IMR-90 (cell line): ENCODE measurements around the gene MYADM.

ENCODE experiments used
- BHLHE40 ChIP-seq: fragments of 150-350 bp; IDR thresholded peaks from 2 replicates; pipeline ENCODE4 v1.6.1; 2016; ENCODE audit warnings: mild to moderate bottlenecking, low read depth, low read length
- CEBPB ChIP-seq: IDR thresholded peaks from 2 replicates; pipeline ENCODE4 v1.6.1; 2012; ENCODE audit warnings: low read depth, low read length, improper control_type of control experiment
- FOS ChIP-seq: fragments of 150-350 bp; IDR thresholded peaks from 2 replicates; pipeline ENCODE4 v1.6.1; 2016; ENCODE audit warnings: low read depth, low read length
- MAZ ChIP-seq: IDR thresholded peaks from 2 replicates; pipeline ENCODE4 v1.6.1; 2012; ENCODE audit warnings: low read depth, mild to moderate bottlenecking, low read length, improper control_type of control experiment, moderate library complexity, borderline replicate concordance
- NFE2L2 ChIP-seq: fragments of 150-350 bp; IDR thresholded peaks from 2 replicates; pipeline ENCODE4 v1.6.1; 2016; ENCODE audit warnings: low read depth, mild to moderate bottlenecking, low read length
- POLR2A ChIP-seq: IDR thresholded peaks from 2 replicates; pipeline ENCODE4 v1.6.1; 2012; ENCODE audit warnings: mild to moderate bottlenecking, low read depth, low read length
- RFX5 ChIP-seq: IDR thresholded peaks from 2 replicates; pipeline ENCODE4 v1.8.0; 2012; ENCODE audit warnings: low read depth, mild to moderate bottlenecking, low read length, moderate library complexity
- SMC3 ChIP-seq: fragments of 150-350 bp; IDR thresholded peaks from 2 replicates; pipeline ENCODE4 v1.6.1; 2016; ENCODE audit warnings: low read depth, mild to moderate bottlenecking, antibody characterized with exemption, low read length, moderate library complexity
- TF ChIP-seq, protein P1 (sequence below): fragments of 150-350 bp; IDR thresholded peaks from 2 replicates; pipeline ENCODE4 v1.6.1; 2016; ENCODE audit warnings: low read depth, mild to moderate bottlenecking, low read length, moderate library complexity, borderline replicate concordance
- TF ChIP-seq, protein P2 (sequence below): conservative IDR thresholded peaks from 2 replicates; pipeline ENCODE4 v1.5.1; 2012; ENCODE audit warnings: mild to moderate bottlenecking, low read depth, low read length, improper control_type of control experiment
- TF ChIP-seq, protein P3 (sequence below): fragments of 150-350 bp; IDR thresholded peaks from 2 replicates; pipeline ENCODE4 v1.6.1; 2017; ENCODE audit warnings: mild to moderate bottlenecking, antibody characterized with exemption, low read length, low read depth

DNA sequence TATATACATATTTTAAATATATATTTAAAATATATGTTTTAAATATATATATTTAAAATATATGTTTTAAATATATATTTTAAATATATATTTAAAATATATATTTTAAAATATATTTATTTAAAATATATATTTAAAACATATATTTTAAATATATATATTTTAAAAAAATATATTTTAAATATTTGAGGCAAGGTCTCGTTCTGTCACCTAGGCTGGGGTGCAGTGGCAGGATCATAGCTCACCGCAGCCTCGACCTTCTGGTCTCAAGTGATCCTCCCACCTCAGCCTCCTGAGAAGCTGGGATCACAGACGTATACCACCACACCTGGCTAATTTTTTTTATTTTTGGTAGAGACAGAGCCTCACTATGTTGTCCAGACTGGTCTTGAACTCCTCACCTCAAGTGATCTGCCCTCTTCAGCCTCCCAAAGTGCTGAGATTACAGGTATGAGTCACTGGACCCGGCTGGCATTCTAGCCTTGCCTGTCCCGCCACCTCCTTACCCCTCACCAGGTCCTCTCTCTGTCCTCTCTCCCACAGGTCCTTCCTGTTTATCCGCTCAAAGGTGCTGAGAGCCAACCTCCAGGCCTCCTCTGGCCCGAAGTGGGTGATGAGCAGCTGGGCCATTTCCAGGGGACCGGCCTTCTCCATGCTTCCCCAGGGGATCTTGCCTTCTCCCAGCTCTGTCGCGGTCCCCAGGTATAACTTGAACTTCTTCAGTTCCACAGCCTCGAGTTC lies 44.1 kb upstream of the MYADM start:
- TF ChIP-seq, protein P1, sequence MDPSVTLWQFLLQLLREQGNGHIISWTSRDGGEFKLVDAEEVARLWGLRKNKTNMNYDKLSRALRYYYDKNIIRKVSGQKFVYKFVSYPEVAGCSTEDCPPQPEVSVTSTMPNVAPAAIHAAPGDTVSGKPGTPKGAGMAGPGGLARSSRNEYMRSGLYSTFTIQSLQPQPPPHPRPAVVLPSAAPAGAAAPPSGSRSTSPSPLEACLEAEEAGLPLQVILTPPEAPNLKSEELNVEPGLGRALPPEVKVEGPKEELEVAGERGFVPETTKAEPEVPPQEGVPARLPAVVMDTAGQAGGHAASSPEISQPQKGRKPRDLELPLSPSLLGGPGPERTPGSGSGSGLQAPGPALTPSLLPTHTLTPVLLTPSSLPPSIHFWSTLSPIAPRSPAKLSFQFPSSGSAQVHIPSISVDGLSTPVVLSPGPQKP: no peak
- TF ChIP-seq, protein P2, sequence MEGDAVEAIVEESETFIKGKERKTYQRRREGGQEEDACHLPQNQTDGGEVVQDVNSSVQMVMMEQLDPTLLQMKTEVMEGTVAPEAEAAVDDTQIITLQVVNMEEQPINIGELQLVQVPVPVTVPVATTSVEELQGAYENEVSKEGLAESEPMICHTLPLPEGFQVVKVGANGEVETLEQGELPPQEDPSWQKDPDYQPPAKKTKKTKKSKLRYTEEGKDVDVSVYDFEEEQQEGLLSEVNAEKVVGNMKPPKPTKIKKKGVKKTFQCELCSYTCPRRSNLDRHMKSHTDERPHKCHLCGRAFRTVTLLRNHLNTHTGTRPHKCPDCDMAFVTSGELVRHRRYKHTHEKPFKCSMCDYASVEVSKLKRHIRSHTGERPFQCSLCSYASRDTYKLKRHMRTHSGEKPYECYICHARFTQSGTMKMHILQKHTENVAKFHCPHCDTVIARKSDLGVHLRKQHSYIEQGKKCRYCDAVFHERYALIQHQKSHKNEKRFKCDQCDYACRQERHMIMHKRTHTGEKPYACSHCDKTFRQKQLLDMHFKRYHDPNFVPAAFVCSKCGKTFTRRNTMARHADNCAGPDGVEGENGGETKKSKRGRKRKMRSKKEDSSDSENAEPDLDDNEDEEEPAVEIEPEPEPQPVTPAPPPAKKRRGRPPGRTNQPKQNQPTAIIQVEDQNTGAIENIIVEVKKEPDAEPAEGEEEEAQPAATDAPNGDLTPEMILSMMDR: no peak
- TF ChIP-seq RFX5 (no peak), FOS (no peak), NFE2L2 (no peak), CEBPB (no peak), POLR2A (no peak), MAZ (no peak), BHLHE40 (no peak), SMC3 (no peak)
- TF ChIP-seq, protein P3, sequence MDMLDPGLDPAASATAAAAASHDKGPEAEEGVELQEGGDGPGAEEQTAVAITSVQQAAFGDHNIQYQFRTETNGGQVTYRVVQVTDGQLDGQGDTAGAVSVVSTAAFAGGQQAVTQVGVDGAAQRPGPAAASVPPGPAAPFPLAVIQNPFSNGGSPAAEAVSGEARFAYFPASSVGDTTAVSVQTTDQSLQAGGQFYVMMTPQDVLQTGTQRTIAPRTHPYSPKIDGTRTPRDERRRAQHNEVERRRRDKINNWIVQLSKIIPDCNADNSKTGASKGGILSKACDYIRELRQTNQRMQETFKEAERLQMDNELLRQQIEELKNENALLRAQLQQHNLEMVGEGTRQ: no peak
